Colonic mucosa (tissue), 4 donors: ENCODE results near the gene PCCA. TPM values are rescaled to one million over a fixed set of nuclear protein-coding genes. Genes with fewer than 3 reads are reported as not detected.
"Not testable (repeated sequence)": the region's sequence is repeated elsewhere in the genome, so short reads cannot be mapped to it uniquely, and the experiment has no call there.

Experiments used
- DNase-seq: peaks from one replicate; pipeline ENCODE4 v3.0.0-alpha.2; 2020
- H3K27ac ChIP-seq: fragments of 200-600 bp; one replicate; pipeline ENCODE4 v1.8.0; 2021
- H3K27me3 ChIP-seq: fragments of 200-600 bp; one replicate; pipeline ENCODE4 v1.8.0; 2021
- H3K36me3 ChIP-seq: fragments of 200-600 bp; one replicate; pipeline ENCODE4 v1.8.0; 2021
- H3K4me1 ChIP-seq: fragments of 200-600 bp; one replicate; pipeline ENCODE4 v1.8.0; 2021; ENCODE audit warnings: mild to moderate bottlenecking
- H3K4me3 ChIP-seq: fragments of 200-600 bp; one replicate; pipeline ENCODE4 v1.8.0; 2021
- H3K9ac ChIP-seq, 2 donors: one replicate each; pipeline ENCODE4 v1.7.0; 2013; ENCODE audit warnings: control low read depth in 2 of 2, low read depth in 2 of 2, low read length in 2 of 2
- H3K9me3 ChIP-seq: fragments of 200-600 bp; one replicate; pipeline ENCODE4 v1.8.0; 2021
- CTCF ChIP-seq: fragments of 200-600 bp; IDR thresholded peaks from one replicate; pipeline ENCODE4 v1.8.0; 2022; ENCODE audit warnings: antibody characterized with exemption, mild to moderate bottlenecking
- intact Hi-C: fragments of 100-400 bp; cut with DNase I; formaldehyde crosslinking; loops from one replicate; pipeline ENCODE4 v1.14.1; 2022
- total RNA-seq, 2 donors: library from RNA; stranded (reverse); fragmentation: NEBNext Ultra II Directional in 1 of 2; extraction: Animal tissue kit (Norgen Biotek cat#: 25700) in 1 of 2; gene quantifications; one replicate each; pipeline ENCODE4 v1.2.1, GENCODE V29; 2021
- donor health status: healthy.
- donor health status: DM: no; HTN: no; CAD: no.
- donor health status: DM: no; HTN: no; CAD: no.

The PCCA gene
- total RNA-seq, 2 donors from 2014 or later = 65.5 to 109 TPM

GRCh38 chr13:100221166-100221565 lies 132.3 kb downstream of the PCCA start:
- intact Hi-C loops = no loop called here
- Histone ChIP-seq H3K4me1 (no peaks in the 10 kb centered on the region), H3K36me3 (no peaks in the 10 kb centered on the region), H3K9me3 (no peaks in the 10 kb centered on the region), H3K9ac (no peak overlapping the region), H3K27ac (no peak overlapping the region), H3K27me3 (no peaks in the 10 kb centered on the region), H3K4me3 (no peak overlapping the region)
- no peak for TF ChIP-seq CTCF
- no peak for DNase-seq

- H3K4me1 ChIP-seq, H3K9me3 ChIP-seq, H3K9ac ChIP-seq, H3K36me3 ChIP-seq, H3K4me3 ChIP-seq, DNase-seq, intact Hi-C loops, H3K27ac ChIP-seq, H3K27me3 ChIP-seq: not testable (repeated sequence)
These were observed 135.2 kb downstream of the PCCA start for GRCh38 chr13:100223966-100224530.

GRCh38 chr13:100229603-100230002 lies 140.7 kb downstream of the PCCA start:
- H3K27ac ChIP-seq = peak overlapping the region; percentile 87
- peak overlapping the region in 1 of 2 donors; percentile 54 for H3K9ac ChIP-seq
- intact Hi-C loops = loop anchor here (5.0 to 10.0 kb wide), 2 partner anchors 235 to 572 kb away; no protein-coding TSS in a partner anchor
- H3K4me3 ChIP-seq = no peak overlapping the region
- no peaks in the 10 kb centered on the region for H3K36me3 ChIP-seq
- DNase-seq = peak; percentile 41
- H3K4me1 ChIP-seq = no peaks in the 10 kb centered on the region
- H3K27me3 ChIP-seq = no peaks in the 10 kb centered on the region
- TF ChIP-seq CTCF = no peak
- H3K9me3 ChIP-seq = no peaks in the 10 kb centered on the region

- intact Hi-C loops = loop anchor here (5.0 to 10.0 kb wide), 2 partner anchors 236 to 573 kb away; no protein-coding TSS in a partner anchor
- peak overlapping the region in 1 of 2 donors; percentile 65 for H3K9ac ChIP-seq
- H3K4me3 ChIP-seq = no peak overlapping the region
- no peaks in the 10 kb centered on the region for H3K4me1 ChIP-seq
- peak; percentile 27 for DNase-seq
- H3K36me3 ChIP-seq = no peaks in the 10 kb centered on the region
- TF ChIP-seq CTCF = no peak
- no peaks in the 10 kb centered on the region for H3K27me3 ChIP-seq
- peak overlapping the region; percentile 87 for H3K27ac ChIP-seq
- no peaks in the 10 kb centered on the region for H3K9me3 ChIP-seq
These were observed 141.9 kb downstream of the PCCA start for GRCh38 chr13:100230769-100231149.

- DNase-seq = no peak
- Histone ChIP-seq H3K9me3 (no peaks in the 10 kb centered on the region), H3K27ac (peak overlapping the region; percentile 87), H3K4me1 (no peaks in the 10 kb centered on the region), H3K36me3 (no peaks in the 10 kb centered on the region), H3K4me3 (no peak overlapping the region), H3K27me3 (no peaks in the 10 kb centered on the region), H3K9ac (peak overlapping the region in 1 of 2 donors; percentile 65)
- no peak for TF ChIP-seq CTCF
- intact Hi-C loops = loop anchor here (5.0 to 10.0 kb wide), 2 partner anchors 236 to 574 kb away; no protein-coding TSS in a partner anchor
These were observed 142.3 kb downstream of the PCCA start for GRCh38 chr13:100231176-100231575.

- H3K27ac ChIP-seq = no peak overlapping the region
- intact Hi-C loops = loop anchor here (5.0 to 10.0 kb wide), 2 partner anchors 239 to 577 kb away; no protein-coding TSS in a partner anchor
- H3K9ac ChIP-seq = no peak overlapping the region
- no peaks in the 10 kb centered on the region for H3K27me3 ChIP-seq
- H3K4me1 ChIP-seq = no peaks in the 10 kb centered on the region
- no peak overlapping the region for H3K4me3 ChIP-seq
- DNase-seq = no peak
- no peaks in the 10 kb centered on the region for H3K36me3 ChIP-seq
- no peak for TF ChIP-seq CTCF
- H3K9me3 ChIP-seq = no peaks in the 10 kb centered on the region
These were observed 145.1 kb downstream of the PCCA start for GRCh38 chr13:100234006-100234405.
